Left lung (tissue), 10 donors: ENCODE results near the gene DNAH8. TPM values are rescaled to one million over a fixed set of nuclear protein-coding genes. Genes with fewer than 3 reads are reported as not detected.
A peak's percentile ranks its signal among the peaks of the same experiment; 100 is the strongest.

Experiments
- ATAC-seq: fragments of 200-7000 bp; cut with Tn5 transposase; one replicate; pipeline ENCODE4 v1.9.1; 2020; ENCODE audit warnings: moderate library complexity
- DNase-seq, 4 donors: peaks; one replicate each; pipeline ENCODE4 v3.0.0-alpha.2; 2013 to 2020
- H3K27ac ChIP-seq, 2 donors: fragments of 200-600 bp; sonication (generic) in 1 of 2; one replicate each; pipeline versions ENCODE4 v1.5.0 to v1.8.0; 2020 to 2021
- H3K27me3 ChIP-seq, 2 donors: fragments of 200-600 bp; sonication (generic) in 1 of 2; one replicate each; pipeline versions ENCODE4 v1.5.0 to v1.8.0; 2020 to 2021
- H3K36me3 ChIP-seq, 2 donors: fragments of 200-600 bp; sonication (generic) in 1 of 2; one replicate each; pipeline versions ENCODE4 v1.5.0 to v1.8.0; 2020 to 2021
- H3K4me1 ChIP-seq, 2 donors: fragments of 200-600 bp; one replicate each; pipeline ENCODE4 v1.8.0; 2021
- H3K4me3 ChIP-seq, 2 donors: fragments of 200-600 bp; sonication (generic) in 1 of 2; one replicate each; pipeline versions ENCODE4 v1.5.0 to v1.8.0; 2020 to 2021; ENCODE audit warnings: mild to moderate bottlenecking in 1 of 2
- H3K9me3 ChIP-seq, 2 donors: fragments of 200-600 bp; sonication (generic) in 1 of 2; one replicate each; pipeline versions ENCODE4 v1.5.0 to v1.8.0; 2020 to 2021
- intact Hi-C, 2 donors: fragments of 100-400 bp; cut with DNase I; formaldehyde crosslinking; loops; one replicate each; pipeline versions ENCODE4 v1.11.2 to v1.14.2; 2022
- polyA plus RNA-seq, 6 donors: library from polyadenylated mRNA; unstranded; fragments of 120-200 nt; gene quantifications; one replicate each; pipeline ENCODE4 v1.2.1, GENCODE V29; 2013; ENCODE audit not compliant: insufficient read length in 6 of 6
- total RNA-seq, 2 donors: library from RNA; stranded (reverse); fragmentation: NEBNext Ultra II Directional; extraction: Animal tissue kit (Norgen Biotek cat#: 25700); gene quantifications; one replicate each; pipeline ENCODE4 v1.2.1, GENCODE V29; 2021
- TF ChIP-seq, protein P1 (sequence below), 2 donors: fragments of 200-600 bp; sonication (generic) in 1 of 2; IDR thresholded peaks; one replicate each; pipeline versions ENCODE4 v1.5.0 to v1.8.0; 2021; ENCODE audit warnings: antibody characterized with exemption in 2 of 2
- donor health status: DM: no; HTN: yes; CAD: no.
- donor health status: DM: no; HTN: no; CAD: no.

The DNAH8 gene
- total and polyA plus RNA-seq, 8 donors, result 0.03 to 0.34 (median 0.08) TPM

DNA sequence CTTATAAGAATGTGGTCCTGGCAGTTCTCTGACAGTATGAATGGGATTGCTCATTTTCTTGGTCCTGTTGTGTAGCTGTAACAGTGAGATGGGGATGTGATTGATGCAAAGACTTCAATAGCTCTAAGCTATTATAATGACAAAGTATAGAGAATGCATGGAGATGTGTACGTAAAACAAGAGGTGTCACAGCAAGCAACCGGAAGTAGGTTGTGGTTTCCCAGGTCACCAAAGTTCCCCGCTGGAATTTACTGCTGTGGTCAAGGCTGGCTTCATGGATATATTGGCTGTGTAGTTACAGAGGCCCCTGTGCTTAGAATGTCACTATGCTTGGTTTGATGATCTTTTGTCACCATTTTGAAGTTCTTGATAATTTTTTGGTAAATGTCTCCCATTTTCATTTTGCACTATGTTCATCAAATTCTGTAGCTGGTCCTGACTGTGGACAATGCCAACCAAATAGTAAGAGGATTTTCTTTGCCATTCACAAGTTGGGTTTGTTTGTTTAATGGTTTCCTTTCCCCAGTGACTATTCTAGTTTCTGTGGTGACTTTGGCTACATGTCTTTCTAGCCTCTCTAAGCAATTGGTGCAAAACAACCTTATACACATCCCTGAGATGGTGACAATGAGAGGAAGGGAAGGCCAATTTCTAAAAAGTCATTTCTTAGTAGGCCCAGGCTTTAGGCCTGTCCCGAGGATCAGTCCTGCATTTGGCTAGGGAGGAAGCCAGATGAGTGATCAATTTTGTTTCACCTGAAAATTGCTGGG is 10.5 kb downstream of the DNAH8 start:
- ATAC-seq, result no peak
- H3K9me3 ChIP-seq, result no peaks in the 10 kb centered on the region
- TF ChIP-seq, protein P1, sequence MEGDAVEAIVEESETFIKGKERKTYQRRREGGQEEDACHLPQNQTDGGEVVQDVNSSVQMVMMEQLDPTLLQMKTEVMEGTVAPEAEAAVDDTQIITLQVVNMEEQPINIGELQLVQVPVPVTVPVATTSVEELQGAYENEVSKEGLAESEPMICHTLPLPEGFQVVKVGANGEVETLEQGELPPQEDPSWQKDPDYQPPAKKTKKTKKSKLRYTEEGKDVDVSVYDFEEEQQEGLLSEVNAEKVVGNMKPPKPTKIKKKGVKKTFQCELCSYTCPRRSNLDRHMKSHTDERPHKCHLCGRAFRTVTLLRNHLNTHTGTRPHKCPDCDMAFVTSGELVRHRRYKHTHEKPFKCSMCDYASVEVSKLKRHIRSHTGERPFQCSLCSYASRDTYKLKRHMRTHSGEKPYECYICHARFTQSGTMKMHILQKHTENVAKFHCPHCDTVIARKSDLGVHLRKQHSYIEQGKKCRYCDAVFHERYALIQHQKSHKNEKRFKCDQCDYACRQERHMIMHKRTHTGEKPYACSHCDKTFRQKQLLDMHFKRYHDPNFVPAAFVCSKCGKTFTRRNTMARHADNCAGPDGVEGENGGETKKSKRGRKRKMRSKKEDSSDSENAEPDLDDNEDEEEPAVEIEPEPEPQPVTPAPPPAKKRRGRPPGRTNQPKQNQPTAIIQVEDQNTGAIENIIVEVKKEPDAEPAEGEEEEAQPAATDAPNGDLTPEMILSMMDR (IDR thresholded peaks at IDR 0.05), result no peak

DNA sequence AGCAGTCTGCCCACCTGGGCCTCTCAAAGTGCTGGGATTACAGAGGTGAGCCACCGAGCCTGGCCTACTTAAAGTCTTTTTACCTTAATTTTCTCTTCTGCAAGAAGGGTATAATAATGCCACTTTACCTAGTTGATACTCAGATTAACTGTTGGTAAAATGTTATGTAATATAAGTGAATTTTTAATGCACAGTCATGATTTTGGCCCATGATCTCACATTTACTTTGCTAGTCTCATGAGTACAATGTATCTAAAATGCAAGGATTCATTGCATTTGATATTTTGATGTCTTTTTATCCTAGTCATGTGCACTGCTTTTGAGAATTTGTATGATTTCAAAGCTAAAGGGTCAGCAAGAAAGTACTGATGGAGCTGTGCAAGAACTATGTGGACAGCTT is 13.1 kb downstream of the DNAH8 start:
- Histone ChIP-seq H3K4me1 (no peaks in the 10 kb centered on the region), H3K27me3 (no peaks in the 10 kb centered on the region), H3K36me3 (no peaks in the 10 kb centered on the region), H3K27ac (no peak overlapping the region), H3K4me3 (no peak overlapping the region), H3K9me3 (no peaks in the 10 kb centered on the region)
- ATAC-seq, result no peak
- TF ChIP-seq, protein P1 (IDR thresholded peaks at IDR 0.05), result no peak
- DNase-seq, result no peak
- intact Hi-C loops, result no loop called here

More for the DNA sequence above, 10.5 kb downstream of the DNAH8 start:
- Histone ChIP-seq H3K4me1 (no peaks in the 10 kb centered on the region), H3K27ac (no peak overlapping the region), H3K4me3 (no peak overlapping the region), H3K36me3 (no peaks in the 10 kb centered on the region), H3K27me3 (no peaks in the 10 kb centered on the region)
- no peak for DNase-seq
- intact Hi-C loops, result no loop called here

DNA sequence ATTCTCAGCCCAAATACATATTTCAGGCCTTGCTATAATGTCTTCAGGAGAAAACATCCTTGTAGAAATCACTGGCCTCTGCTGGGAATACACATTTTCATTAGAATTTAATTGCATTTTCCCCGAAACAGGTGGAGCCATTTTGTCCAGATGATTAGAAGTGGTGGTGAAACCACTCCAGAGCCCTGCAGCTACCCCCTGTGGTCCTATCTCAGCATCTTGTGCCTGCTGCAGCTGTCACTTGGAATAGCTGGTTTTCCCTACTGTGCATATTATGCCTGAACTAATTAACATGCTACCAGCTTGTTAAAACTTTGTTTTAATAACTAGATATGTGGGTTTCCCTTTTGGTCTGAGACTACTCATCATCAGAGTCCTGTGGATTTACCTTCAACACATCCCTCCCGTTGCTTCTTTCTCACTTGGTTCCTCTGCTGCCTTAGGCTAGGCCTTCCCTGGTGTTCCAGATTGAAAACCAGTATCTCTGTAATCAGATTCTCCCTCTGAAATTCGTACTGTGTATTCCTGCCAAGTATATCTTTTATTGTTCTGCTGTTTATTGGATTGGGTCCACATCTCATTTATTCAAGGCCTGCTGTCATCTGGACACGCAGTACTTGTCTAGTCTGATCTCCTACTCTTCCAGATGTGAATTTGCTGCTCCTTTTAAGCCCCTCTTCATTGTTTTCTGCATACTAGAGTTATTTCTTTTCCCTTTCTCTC is 15.2 kb downstream of the DNAH8 start:
- Histone ChIP-seq H3K4me3 (no peak overlapping the region), H3K9me3 (peaks cover 0 to under 1% of the 10 kb centered on the region in 2 donors), H3K36me3 (no peaks in the 10 kb centered on the region), H3K4me1 (no peaks in the 10 kb centered on the region), H3K27ac (no peak overlapping the region), H3K27me3 (no peaks in the 10 kb centered on the region)
- TF ChIP-seq, protein P1 (IDR thresholded peaks at IDR 0.05), result no peak
- peak in 1 of 4 donors; percentile 23 for DNase-seq
- intact Hi-C loops, result no loop called here
- no peak for ATAC-seq

DNA sequence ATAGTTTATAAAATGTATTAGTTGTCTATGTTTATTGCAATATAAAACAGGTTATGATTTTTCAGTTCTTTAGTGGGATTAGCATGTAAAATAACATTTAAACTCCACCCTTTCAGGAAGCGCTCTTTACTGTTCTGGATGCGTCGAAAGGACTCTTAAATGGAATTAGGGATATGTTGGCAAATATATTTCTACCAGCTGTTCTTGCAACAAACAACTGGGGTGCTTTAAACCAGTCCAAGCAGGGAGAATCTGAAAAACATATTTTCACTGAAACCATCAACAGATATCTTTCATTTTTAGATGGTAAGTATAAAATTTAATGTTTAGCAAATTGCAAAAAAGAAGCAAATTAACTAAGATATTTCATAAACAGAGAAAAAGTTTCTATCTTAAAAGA is 21.8 kb downstream of the DNAH8 start:
- TF ChIP-seq, protein P1 (IDR thresholded peaks at IDR 0.05), result no peak
- Histone ChIP-seq H3K4me3 (no peak overlapping the region), H3K27me3 (no peaks in the 10 kb centered on the region), H3K4me1 (no peaks in the 10 kb centered on the region), H3K36me3 (no peaks in the 10 kb centered on the region), H3K27ac (no peak overlapping the region), H3K9me3 (peaks cover 0 to 7% of the 10 kb centered on the region in 2 donors)
- ATAC-seq, result no peak
- intact Hi-C loops, result no loop called here
- DNase-seq, result peak in 1 of 4 donors; percentile 50

DNA sequence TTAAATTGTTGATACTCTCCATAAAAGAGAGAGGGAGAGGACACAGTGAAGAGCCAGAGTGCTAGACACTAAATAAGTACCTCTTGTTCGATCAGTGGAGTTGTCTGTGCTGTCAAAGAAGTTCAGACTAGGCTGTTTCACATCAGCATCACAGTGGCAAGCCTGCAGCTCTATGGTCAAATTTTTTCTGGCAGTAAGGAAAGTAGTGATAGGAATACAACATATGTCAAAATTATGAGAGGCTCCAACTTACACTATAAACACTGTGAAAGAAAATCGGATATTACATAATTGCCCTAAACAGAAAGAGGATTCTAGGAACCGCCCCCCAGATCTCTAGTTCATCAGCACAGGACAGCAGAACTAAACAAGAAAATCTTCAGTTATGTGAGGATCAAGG is 23.1 kb downstream of the DNAH8 start:
- DNase-seq (peak in 2 of 4 donors; percentile 60 to 62), ATAC-seq (no peak)
- Histone ChIP-seq H3K27ac (no peak overlapping the region), H3K36me3 (no peaks in the 10 kb centered on the region), H3K4me3 (no peak overlapping the region), H3K9me3 (peaks cover 0 to 7% of the 10 kb centered on the region in 2 donors), H3K4me1 (no peaks in the 10 kb centered on the region), H3K27me3 (no peaks in the 10 kb centered on the region)
- intact Hi-C loops, result no loop called here
- TF ChIP-seq, protein P1 (IDR thresholded peaks at IDR 0.05), result no peak
